Measurements from ENCODE around the gene ACOX3. TPM values are rescaled to one million over a fixed set of nuclear protein-coding genes. Genes with fewer than 3 reads are reported as not detected.

ACOX3 gene
- total and polyA plus RNA-seq, 4 donors = 11.4 to 24.6 (median 13.6) TPM

- H3K4me1 ChIP-seq (ENCODE audit: control insufficient read depth in 4 of 4, insufficient read depth in 4 of 4, low read length in 3 of 4) = peaks cover 0 to 3% (median 0%) of the 10 kb centered on the region in 4 donors
- no peak overlapping the region for H3K4me3 ChIP-seq (ENCODE audit: low read depth in 1 of 3, low read length in 3 of 3)
- H3K27me3 ChIP-seq (ENCODE audit: control insufficient read depth in 4 of 4, insufficient read depth in 4 of 4, low read length in 3 of 4) = no peaks in the 10 kb centered on the region
- no peak for DNase-seq (ENCODE audit: low spot score)
- H3K9ac ChIP-seq (ENCODE audit: low read depth in 1 of 2, low read length in 2 of 2) = no peak overlapping the region
- no peak overlapping the region for H3K27ac ChIP-seq (ENCODE audit: low read depth in 1 of 2, low read length in 2 of 2)
- H3K9me3 ChIP-seq (ENCODE audit: control insufficient read depth in 4 of 4, low read length in 3 of 4) = no peaks in the 10 kb centered on the region
- 97% methylated on average over 6 of the region's 6 CpGs for WGBS
- peaks cover 3 to 57% (median 22%) of the 10 kb centered on the region in 4 donors for H3K36me3 ChIP-seq (ENCODE audit: control insufficient read depth in 4 of 4, insufficient read depth in 3 of 4, low read depth in 1 of 4, low read length in 3 of 4)
- TF ChIP-seq RXRA (IDR thresholded peaks at IDR 0.05) (no peak), ATF3 (IDR thresholded peaks at IDR 0.05) (no peak), EGR1 (IDR thresholded peaks at IDR 0.05; ENCODE audit: low read depth in 2 of 2) (no peak), YY1 (IDR thresholded peaks at IDR 0.05) (no peak), SP1 (IDR thresholded peaks at IDR 0.05) (no peak), GABPA (IDR thresholded peaks at IDR 0.05 in 1 of 2, conservative IDR thresholded peaks at IDR 0.05 in 1 of 2) (no peak), HNF4G (IDR thresholded peaks at IDR 0.05) (no peak), RAD21 (IDR thresholded peaks at IDR 0.05) (no peak), TAF1 (conservative IDR thresholded peaks at IDR 0.05) (no peak), JUND (IDR thresholded peaks at IDR 0.05) (no peak), ZBTB33 (IDR thresholded peaks at IDR 0.05) (no peak), FOXA1 (IDR thresholded peaks at IDR 0.05) (no peak), HNF4A (conservative IDR thresholded peaks at IDR 0.05) (no peak)
- TF ChIP-seq, protein P1, sequence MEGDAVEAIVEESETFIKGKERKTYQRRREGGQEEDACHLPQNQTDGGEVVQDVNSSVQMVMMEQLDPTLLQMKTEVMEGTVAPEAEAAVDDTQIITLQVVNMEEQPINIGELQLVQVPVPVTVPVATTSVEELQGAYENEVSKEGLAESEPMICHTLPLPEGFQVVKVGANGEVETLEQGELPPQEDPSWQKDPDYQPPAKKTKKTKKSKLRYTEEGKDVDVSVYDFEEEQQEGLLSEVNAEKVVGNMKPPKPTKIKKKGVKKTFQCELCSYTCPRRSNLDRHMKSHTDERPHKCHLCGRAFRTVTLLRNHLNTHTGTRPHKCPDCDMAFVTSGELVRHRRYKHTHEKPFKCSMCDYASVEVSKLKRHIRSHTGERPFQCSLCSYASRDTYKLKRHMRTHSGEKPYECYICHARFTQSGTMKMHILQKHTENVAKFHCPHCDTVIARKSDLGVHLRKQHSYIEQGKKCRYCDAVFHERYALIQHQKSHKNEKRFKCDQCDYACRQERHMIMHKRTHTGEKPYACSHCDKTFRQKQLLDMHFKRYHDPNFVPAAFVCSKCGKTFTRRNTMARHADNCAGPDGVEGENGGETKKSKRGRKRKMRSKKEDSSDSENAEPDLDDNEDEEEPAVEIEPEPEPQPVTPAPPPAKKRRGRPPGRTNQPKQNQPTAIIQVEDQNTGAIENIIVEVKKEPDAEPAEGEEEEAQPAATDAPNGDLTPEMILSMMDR (IDR thresholded peaks at IDR 0.05; ENCODE audit: low read depth, low read length, missing input control) = no peak
- TF ChIP-seq, protein P2, sequence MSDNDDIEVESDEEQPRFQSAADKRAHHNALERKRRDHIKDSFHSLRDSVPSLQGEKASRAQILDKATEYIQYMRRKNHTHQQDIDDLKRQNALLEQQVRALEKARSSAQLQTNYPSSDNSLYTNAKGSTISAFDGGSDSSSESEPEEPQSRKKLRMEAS (IDR thresholded peaks at IDR 0.05) = no peak
- TF ChIP-seq, protein P3, sequence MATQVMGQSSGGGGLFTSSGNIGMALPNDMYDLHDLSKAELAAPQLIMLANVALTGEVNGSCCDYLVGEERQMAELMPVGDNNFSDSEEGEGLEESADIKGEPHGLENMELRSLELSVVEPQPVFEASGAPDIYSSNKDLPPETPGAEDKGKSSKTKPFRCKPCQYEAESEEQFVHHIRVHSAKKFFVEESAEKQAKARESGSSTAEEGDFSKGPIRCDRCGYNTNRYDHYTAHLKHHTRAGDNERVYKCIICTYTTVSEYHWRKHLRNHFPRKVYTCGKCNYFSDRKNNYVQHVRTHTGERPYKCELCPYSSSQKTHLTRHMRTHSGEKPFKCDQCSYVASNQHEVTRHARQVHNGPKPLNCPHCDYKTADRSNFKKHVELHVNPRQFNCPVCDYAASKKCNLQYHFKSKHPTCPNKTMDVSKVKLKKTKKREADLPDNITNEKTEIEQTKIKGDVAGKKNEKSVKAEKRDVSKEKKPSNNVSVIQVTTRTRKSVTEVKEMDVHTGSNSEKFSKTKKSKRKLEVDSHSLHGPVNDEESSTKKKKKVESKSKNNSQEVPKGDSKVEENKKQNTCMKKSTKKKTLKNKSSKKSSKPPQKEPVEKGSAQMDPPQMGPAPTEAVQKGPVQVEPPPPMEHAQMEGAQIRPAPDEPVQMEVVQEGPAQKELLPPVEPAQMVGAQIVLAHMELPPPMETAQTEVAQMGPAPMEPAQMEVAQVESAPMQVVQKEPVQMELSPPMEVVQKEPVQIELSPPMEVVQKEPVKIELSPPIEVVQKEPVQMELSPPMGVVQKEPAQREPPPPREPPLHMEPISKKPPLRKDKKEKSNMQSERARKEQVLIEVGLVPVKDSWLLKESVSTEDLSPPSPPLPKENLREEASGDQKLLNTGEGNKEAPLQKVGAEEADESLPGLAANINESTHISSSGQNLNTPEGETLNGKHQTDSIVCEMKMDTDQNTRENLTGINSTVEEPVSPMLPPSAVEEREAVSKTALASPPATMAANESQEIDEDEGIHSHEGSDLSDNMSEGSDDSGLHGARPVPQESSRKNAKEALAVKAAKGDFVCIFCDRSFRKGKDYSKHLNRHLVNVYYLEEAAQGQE (IDR thresholded peaks at IDR 0.05) = no peak
Measured at GRCh38 chr4:8461086-8461485, 20.6 kb upstream of the ACOX3 start.

Measured in liver (tissue), 9 donors.